Activated T-cell treated with anti-CD3 and anti-CD28 coated beads, Interleukin-2, amount 50 U/mL, for 24 hours (primary cell): Measurements from ENCODE around the gene KDM3B.
"Not testable (repeated sequence)": the region's sequence is repeated elsewhere in the genome, so short reads cannot be mapped to it uniquely, and the experiment has no call there.

Experiments used
- DNase-seq: peaks from one replicate; pipeline ENCODE4 v3.0.0-alpha.2; 2020
- H3K27ac Mint-ChIP-seq: 2 replicates; pipeline ENCODE4 v1.8.0; 2020; ENCODE audit warnings: mild to moderate bottlenecking, mixed read lengths
- H3K27me3 Mint-ChIP-seq: 2 replicates; pipeline ENCODE4 v1.8.0; 2020; ENCODE audit warnings: mixed read lengths
- H3K36me3 Mint-ChIP-seq: 2 replicates; pipeline ENCODE4 v1.8.0; 2020; ENCODE audit warnings: low read depth, mixed read lengths
- H3K4me1 Mint-ChIP-seq: 2 replicates; pipeline ENCODE4 v1.8.0; 2020; ENCODE audit warnings: low read depth, mixed read lengths
- H3K4me3 Mint-ChIP-seq: 2 replicates; pipeline ENCODE4 v1.8.0; 2020; ENCODE audit warnings: mild to moderate bottlenecking, moderate library complexity, mixed read lengths
- H3K9me3 Mint-ChIP-seq: 2 replicates; pipeline ENCODE4 v1.8.0; 2020; ENCODE audit warnings: mixed read lengths

KDM3B gene

DNA sequence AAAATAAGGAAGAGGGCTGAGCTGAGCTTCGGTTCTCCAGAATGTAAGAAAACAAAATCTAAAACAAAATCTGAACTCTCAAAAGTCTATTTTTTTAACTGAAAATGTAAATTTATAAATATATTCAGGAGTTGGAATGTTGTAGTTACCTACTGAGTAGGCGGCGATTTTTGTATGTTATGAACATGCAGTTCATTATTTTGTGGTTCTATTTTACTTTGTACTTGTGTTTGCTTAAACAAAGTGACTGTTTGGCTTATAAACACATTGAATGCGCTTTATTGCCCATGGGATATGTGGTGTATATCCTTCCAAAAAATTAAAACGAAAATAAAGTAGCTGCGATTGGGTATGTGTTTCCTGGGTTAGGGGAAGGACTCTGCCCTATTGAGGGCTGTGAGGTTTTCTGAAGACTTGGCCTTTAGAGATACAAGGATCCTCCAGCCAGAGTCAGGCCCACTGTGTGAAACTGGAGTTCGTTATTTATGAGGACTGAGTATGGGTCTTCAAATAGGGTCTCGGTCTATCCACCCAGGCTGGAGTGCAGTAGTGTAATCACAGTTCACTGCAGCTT, 116.6 kb downstream of the KDM3B start:
- Mint-ChIP-seq H3K9me3 (no peaks in the 10 kb centered on the region), H3K36me3 (peaks cover 33% of the 10 kb centered on the region), H3K4me3 (peak overlapping the region; percentile 49), H3K27ac (peak overlapping the region; percentile 53), H3K27me3 (no peaks in the 10 kb centered on the region), H3K4me1 (peaks cover 25% of the 10 kb centered on the region)
- DNase-seq, result no peak

DNA sequence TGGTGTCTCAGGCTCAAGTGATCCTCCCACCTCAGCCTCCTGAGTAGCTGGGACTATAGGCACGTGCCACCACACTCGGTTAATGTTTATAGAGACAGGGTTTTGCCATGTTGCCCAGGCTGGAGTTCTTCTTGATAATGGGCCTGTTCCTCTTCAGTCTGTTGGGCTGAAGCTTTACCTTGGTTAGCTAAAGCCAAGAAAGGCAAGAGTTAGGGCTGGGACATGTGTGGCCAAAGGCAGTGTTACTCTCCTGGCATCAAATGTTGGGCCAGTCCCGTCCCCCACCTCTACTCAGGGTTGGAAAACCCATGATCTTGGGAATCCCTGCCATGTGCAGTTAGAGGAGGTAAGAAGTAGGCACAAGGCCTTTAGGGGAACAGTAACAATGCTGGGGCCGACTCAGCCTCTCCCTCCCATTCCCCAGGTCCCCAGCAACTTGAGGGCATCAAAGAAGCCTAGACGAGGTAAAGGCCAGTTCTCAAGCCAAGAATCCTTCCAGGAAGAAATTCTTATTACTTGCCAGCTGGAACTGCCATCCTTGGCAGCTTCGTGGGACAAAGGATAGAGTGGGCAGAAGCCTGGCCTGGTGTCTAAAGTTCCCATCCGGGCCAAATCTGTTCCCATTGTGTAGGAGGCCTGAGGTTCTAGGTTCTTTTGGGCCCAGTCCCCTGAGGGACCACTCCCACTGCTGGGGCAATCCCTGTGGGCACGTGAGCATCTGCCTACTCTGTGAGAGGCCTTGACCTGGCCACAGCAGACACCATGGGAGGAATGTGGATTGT, 117.2 kb downstream of the KDM3B start:
- DNase-seq, result no peak
- Mint-ChIP-seq H3K27me3 (no peaks in the 10 kb centered on the region), H3K9me3 (no peaks in the 10 kb centered on the region), H3K4me1 (peaks cover 25% of the 10 kb centered on the region), H3K36me3 (peaks cover 33% of the 10 kb centered on the region), H3K27ac (no peak overlapping the region), H3K4me3 (no peak overlapping the region)

DNA sequence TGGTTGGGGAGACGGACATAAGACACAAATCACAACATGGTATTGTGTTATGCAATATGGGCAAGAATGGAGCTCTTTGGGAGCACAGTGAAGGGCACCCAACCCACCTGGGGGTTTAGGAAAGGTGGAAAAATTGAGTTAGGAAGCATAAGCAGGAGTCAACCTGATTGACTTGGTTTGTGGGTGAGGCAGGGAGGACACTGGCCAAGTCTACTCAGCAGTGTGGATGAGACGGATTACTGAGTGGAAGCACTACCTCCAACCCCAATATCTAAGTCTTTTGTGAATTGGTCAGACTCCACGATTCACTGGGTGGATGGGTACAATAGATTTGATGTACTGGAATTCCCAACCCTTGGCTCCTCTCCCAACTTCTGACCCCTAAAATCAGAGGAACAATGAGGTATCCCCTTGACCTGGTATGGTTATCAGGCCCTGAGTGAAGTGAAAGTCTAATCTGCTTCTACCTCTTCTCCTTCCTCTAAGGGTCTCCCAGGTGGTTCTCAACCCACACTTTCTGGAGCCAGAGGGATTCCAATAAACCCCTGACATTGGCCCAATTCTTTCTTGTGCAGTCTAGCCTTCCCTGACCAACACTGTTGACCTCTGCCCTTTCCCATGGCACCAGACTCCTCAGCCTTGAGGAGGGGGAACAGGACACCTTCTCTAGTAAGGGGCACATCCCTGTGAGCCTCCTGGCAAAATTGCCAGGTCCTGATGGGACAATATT, 118.0 kb downstream of the KDM3B start:
- H3K4me1 Mint-ChIP-seq, result peaks cover 25% of the 10 kb centered on the region
- peaks cover 33% of the 10 kb centered on the region for H3K36me3 Mint-ChIP-seq
- no peak overlapping the region for H3K4me3 Mint-ChIP-seq
- no peak for DNase-seq
- H3K27me3 Mint-ChIP-seq, result no peaks in the 10 kb centered on the region
- H3K27ac Mint-ChIP-seq, result no peak overlapping the region
- no peaks in the 10 kb centered on the region for H3K9me3 Mint-ChIP-seq

DNA sequence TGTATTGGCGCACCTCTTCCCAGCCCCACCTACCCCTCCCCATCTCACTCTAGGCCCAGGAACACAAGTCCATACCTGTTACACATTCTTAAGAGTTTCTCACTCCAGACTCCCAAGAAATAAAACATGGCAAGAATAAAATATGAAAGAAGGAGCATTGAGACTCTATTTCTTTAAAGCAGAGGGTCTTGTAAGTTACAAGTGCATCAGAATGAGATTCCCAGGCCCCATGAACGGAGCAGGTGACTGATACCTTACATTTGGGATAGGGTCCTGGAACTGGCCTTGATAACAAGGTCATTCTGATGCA, 118.5 kb downstream of the KDM3B start:
- Mint-ChIP-seq H3K36me3 (peaks cover 30% of the 10 kb centered on the region), H3K27ac (no peak overlapping the region), H3K4me3 (no peak overlapping the region), H3K9me3 (no peaks in the 10 kb centered on the region), H3K27me3 (no peaks in the 10 kb centered on the region), H3K4me1 (peaks cover 25% of the 10 kb centered on the region)
- DNase-seq, result no peak

DNA sequence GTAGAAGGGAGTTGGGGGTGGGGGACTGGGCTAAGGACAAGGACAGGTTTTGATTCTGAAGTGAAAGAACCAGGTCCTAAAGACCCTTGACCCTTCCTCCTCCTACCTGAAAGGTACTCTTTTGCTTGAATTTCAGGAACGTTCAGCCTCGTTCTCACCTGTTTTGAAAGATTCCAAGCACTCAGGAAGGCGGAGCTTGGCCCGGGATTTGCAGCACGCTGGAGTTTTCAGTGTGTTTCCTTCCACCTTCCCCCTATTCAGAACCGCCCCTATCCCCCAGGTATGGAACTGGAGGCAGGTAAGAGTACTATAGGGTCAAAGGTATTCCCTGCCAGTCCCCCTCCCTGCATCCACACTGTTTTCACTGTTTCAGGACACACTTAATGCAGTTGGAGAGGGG, 119.9 kb downstream of the KDM3B start:
- H3K4me3 Mint-ChIP-seq, result no peak overlapping the region
- peaks cover 19% of the 10 kb centered on the region for H3K4me1 Mint-ChIP-seq
- peaks cover 17% of the 10 kb centered on the region for H3K36me3 Mint-ChIP-seq

DNA sequence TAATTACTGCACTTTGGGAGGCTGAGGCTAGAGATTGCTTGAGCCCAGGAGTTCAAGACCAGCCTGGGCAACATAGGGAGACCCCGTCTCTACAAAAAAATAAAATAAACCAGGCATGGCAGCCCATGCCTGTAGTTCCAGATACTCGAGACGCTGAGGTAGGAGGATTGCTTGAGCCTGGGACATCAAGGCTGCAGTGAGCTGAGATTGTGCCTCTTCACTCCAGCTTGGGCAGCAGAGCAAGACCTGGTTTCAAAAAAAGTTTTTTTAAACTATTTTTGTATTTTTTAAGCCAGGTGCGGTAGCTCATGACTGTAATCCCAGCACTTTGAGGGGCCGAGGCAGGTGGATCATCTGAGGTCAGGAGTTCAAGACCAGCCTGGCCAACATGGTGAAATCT, 120.7 kb downstream of the KDM3B start:
- H3K4me1 Mint-ChIP-seq, result peaks cover 11% of the 10 kb centered on the region
- not testable (repeated sequence) for H3K9me3 Mint-ChIP-seq, H3K27me3 Mint-ChIP-seq, DNase-seq, H3K27ac Mint-ChIP-seq, H3K36me3 Mint-ChIP-seq, H3K4me3 Mint-ChIP-seq

More for the DNA sequence above, 119.9 kb downstream of the KDM3B start:
- no peak for DNase-seq
- Mint-ChIP-seq H3K27ac (no peak overlapping the region), H3K9me3 (no peaks in the 10 kb centered on the region), H3K27me3 (no peaks in the 10 kb centered on the region)

DNA sequence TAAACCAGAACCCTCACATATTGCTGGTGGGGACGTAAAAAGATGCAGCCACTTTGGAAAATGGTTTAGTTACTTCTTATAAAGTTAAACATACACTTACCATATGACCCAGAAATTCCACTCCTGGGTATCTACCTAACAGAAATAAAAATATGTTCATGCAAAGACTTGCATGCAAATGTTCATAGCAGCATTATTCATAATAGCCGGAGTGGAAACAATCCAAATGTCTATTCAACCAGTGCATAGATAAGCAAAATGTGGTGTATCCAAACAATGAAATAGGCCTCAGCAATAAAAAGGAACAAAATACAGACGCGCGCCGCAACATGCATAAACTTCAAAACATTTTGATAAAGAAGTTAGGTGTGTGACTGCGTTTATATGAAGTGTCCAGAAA, 124.4 kb downstream of the KDM3B start:
- Mint-ChIP-seq H3K9me3 (no peaks in the 10 kb centered on the region), H3K4me3 (no peak overlapping the region), H3K4me1 (peaks cover 5% of the 10 kb centered on the region), H3K27me3 (no peaks in the 10 kb centered on the region), H3K27ac (no peak overlapping the region), H3K36me3 (no peaks in the 10 kb centered on the region)
- DNase-seq, result no peak

DNA sequence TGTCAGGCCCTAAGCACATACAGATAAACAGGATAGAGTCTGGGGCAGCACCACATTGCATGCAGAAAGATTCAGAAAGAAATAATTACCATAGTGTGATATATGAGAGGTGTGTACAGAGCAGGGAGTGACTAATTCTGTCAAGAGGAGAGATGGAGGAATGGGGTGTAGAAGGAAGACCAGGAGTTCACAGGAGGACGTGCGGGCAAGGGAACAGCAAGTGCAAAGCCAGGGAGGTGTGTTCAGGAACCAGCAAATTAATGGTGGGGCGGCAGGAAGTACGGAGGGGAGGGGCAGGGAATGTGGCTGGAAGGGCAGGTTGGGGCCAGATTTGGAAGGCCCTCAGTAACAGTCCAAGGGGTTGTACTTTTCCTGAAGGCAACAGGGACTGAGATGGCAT, 130.2 kb downstream of the KDM3B start:
- H3K27me3 Mint-ChIP-seq, result no peaks in the 10 kb centered on the region
- H3K36me3 Mint-ChIP-seq, result no peaks in the 10 kb centered on the region
- no peak overlapping the region for H3K4me3 Mint-ChIP-seq
- H3K4me1 Mint-ChIP-seq, result no peaks in the 10 kb centered on the region
- DNase-seq, result no peak
- H3K27ac Mint-ChIP-seq, result no peak overlapping the region
- H3K9me3 Mint-ChIP-seq, result no peaks in the 10 kb centered on the region
